IMR-90 (cell line): ENCODE measurements around the gene TCF7L1. TPM values are rescaled to one million over a fixed set of nuclear protein-coding genes. Genes with fewer than 3 reads are reported as not detected.

Experiments used
- ATAC-seq: fragments of 200-7000 bp; cut with Tn5 transposase; 2 replicates; pipeline ENCODE4 v1.9.1; 2020; ENCODE audit warnings: low read depth, mild to moderate bottlenecking, moderate library complexity
- BruUV-seq: library from RNA; stranded (reverse); fragments of 400-500 nt; replicated peaks from 2 replicates; lab custom pipeline; 2021; lab: Mats Ljungman, UMichigan
- CTCF ChIA-PET: fragments of 300-600 bp; formaldehyde crosslinking; extraction: SDS; loops from one replicate; lab custom pipeline; 2021; ENCODE audit warnings: antibody characterized with exemption; lab: Yijun Ruan, JAX
- POLR2A ChIA-PET: fragments of 300-600 bp; sonication (Branson Sonifier 250); formaldehyde crosslinking; loops from one replicate; lab custom pipeline; 2022; ENCODE audit warnings: antibody characterized with exemption; ENCODE audit not compliant: unreplicated experiment; lab: Charles Lee
- DNase-seq: peaks from one replicate; pipeline ENCODE4 v3.0.0; 2013
- H2AFZ ChIP-seq: replicated peaks from 2 replicates; pipeline ENCODE3; 2013; ENCODE audit warnings: low read length, mild to moderate bottlenecking; ENCODE audit not compliant: poor library complexity
- H2AK5ac ChIP-seq: 2 replicates; pipeline ENCODE4 v1.6.1; 2013; ENCODE audit warnings: low read depth, low read length, inconsistent platforms
- H2AK9ac ChIP-seq: replicated peaks from 2 replicates; pipeline ENCODE3; 2013; ENCODE audit warnings: mild to moderate bottlenecking, low read depth, low read length, moderate library complexity; ENCODE audit not compliant: poor library complexity
- H2BK120ac ChIP-seq: 2 replicates; pipeline ENCODE4 v1.6.1; 2013; ENCODE audit warnings: low read depth, low read length, inconsistent platforms
- H2BK15ac ChIP-seq: 3 replicates; pipeline ENCODE4 v1.6.1; 2013; ENCODE audit warnings: low read depth, low read length, inconsistent platforms
- H2BK20ac ChIP-seq: 2 replicates; pipeline ENCODE4 v1.6.1; 2013; ENCODE audit warnings: low read depth, mild to moderate bottlenecking, inconsistent platforms, low read length, moderate library complexity
- H2BK5ac ChIP-seq: 2 replicates; pipeline ENCODE4 v1.6.1; 2013; ENCODE audit warnings: mild to moderate bottlenecking, low read depth, low read length, inconsistent platforms; ENCODE audit not compliant: poor library complexity, severe bottlenecking
- H3K14ac ChIP-seq: replicated peaks from 2 replicates; pipeline ENCODE4 v1.6.1; 2013; ENCODE audit warnings: low read depth, low read length, inconsistent platforms
- H3K18ac ChIP-seq: 2 replicates; pipeline ENCODE4 v1.6.1; 2013; ENCODE audit warnings: low read depth, low read length, control low read depth
- H3K23ac ChIP-seq: 2 replicates; pipeline ENCODE4 v1.6.1; 2013; ENCODE audit warnings: low read depth, low read length, inconsistent platforms
- H3K27ac ChIP-seq: 2 replicates; pipeline ENCODE4 v1.5.1; 2013; ENCODE audit warnings: mild to moderate bottlenecking, control low read depth, low read length; ENCODE audit not compliant: insufficient read depth
- H3K27me3 ChIP-seq: 2 replicates; pipeline ENCODE4 v1.6.1; 2013; ENCODE audit warnings: low read length; ENCODE audit not compliant: control insufficient read depth, insufficient read depth
- H3K36me3 ChIP-seq: 2 replicates; pipeline ENCODE4 v1.6.1; 2013; ENCODE audit warnings: low read length, mixed read lengths; ENCODE audit not compliant: control insufficient read depth, insufficient read depth
- H3K4ac ChIP-seq: 2 replicates; pipeline ENCODE4 v1.6.1; 2013; ENCODE audit warnings: low read depth, low read length, inconsistent platforms
- H3K4me1 ChIP-seq: 2 replicates; pipeline ENCODE4 v1.6.1; 2013; ENCODE audit warnings: low read length, mixed read lengths; ENCODE audit not compliant: control insufficient read depth, insufficient read depth
- H3K4me2 ChIP-seq: 2 replicates; pipeline ENCODE4 v1.6.1; 2013; ENCODE audit warnings: low read depth, mild to moderate bottlenecking, control low read depth, low read length, moderate library complexity
- H3K4me3 ChIP-seq: 2 replicates; pipeline ENCODE4 v1.5.1; 2013; ENCODE audit warnings: low read depth, mild to moderate bottlenecking, control low read depth, low read length, moderate library complexity; ENCODE audit not compliant: insufficient read depth
- H3K56ac ChIP-seq: 2 replicates; pipeline ENCODE4 v1.6.1; 2013; ENCODE audit warnings: low read length, inconsistent platforms; ENCODE audit not compliant: insufficient read depth; ENCODE audit errors: extremely low read depth
- H3K79me1 ChIP-seq, 2 experiments: 2 replicates each; pipeline ENCODE4 v1.6.1; 2013; ENCODE audit warnings: low read length in 2 of 2, inconsistent platforms in 1 of 2, low read depth in 1 of 2
- H3K9ac ChIP-seq: 2 replicates; pipeline ENCODE4 v1.6.1; 2013; ENCODE audit warnings: low read depth, low read length, control low read depth
- H3K9me1 ChIP-seq: 2 replicates; pipeline ENCODE4 v1.6.1; 2013; ENCODE audit warnings: low read length, inconsistent platforms; ENCODE audit not compliant: insufficient read depth
- H3K9me3 ChIP-seq: 2 replicates; pipeline ENCODE4 v1.6.1; 2013; ENCODE audit warnings: low read length; ENCODE audit not compliant: control insufficient read depth, insufficient read depth
- H4K20me1 ChIP-seq: 2 replicates; pipeline ENCODE4 v1.6.1; 2013; ENCODE audit warnings: low read length, inconsistent platforms; ENCODE audit not compliant: insufficient read depth
- H4K5ac ChIP-seq: 2 replicates; pipeline ENCODE4 v1.6.1; 2013; ENCODE audit warnings: mild to moderate bottlenecking, low read depth, low read length, control low read depth
- H4K8ac ChIP-seq, 2 experiments: 2 replicates each; pipeline ENCODE4 v1.6.1; 2013; ENCODE audit warnings: low read depth in 2 of 2, low read length in 2 of 2, control low read depth in 1 of 2, inconsistent platforms in 1 of 2
- H4K91ac ChIP-seq: 2 replicates; pipeline ENCODE4 v1.6.1; 2013; ENCODE audit warnings: low read depth, low read length, inconsistent platforms; ENCODE audit not compliant: insufficient read depth
- MAFK ChIP-seq: IDR thresholded peaks from 2 replicates; pipeline ENCODE4 v1.6.1; 2012; ENCODE audit warnings: low read depth, low read length, improper control_type of control experiment
- RAD21 ChIP-seq: IDR thresholded peaks from 2 replicates; pipeline ENCODE4 v1.6.1; 2012; ENCODE audit warnings: low read length, improper control_type of control experiment
- SMC3 ChIP-seq: fragments of 150-350 bp; IDR thresholded peaks from 2 replicates; pipeline ENCODE4 v1.6.1; 2016; ENCODE audit warnings: low read depth, mild to moderate bottlenecking, antibody characterized with exemption, low read length, moderate library complexity
- WGBS, 2 experiments: methylation state at CpG; one replicate each; pipeline versions ENCODE4 v1.1.5 to v1.1.7; 2013; ENCODE audit warnings: missing lambda C conversion rate in 2 of 2; ENCODE audit not compliant: insufficient read length in 1 of 2; ENCODE audit errors: extremely low coverage in 2 of 2; 5-methylcytosine and 5-hydroxymethylcytosine counted together
- dilution Hi-C: fragments of 300-500 bp; cut with HindIII; formaldehyde crosslinking; loops from one replicate; pipeline ENCODE4 v1.14.3; 2018; ENCODE audit warnings: low sequenced_read_pairs; ENCODE audit not compliant: unreplicated experiment
- in situ Hi-C: fragments of 300-500 bp; cut with MboI; formaldehyde crosslinking; loops from 3 replicates; pipeline ENCODE4 v1.14.3; 2019; ENCODE audit warnings: low sequenced_read_pairs, inconsistent platforms, mixed read lengths
- intact Hi-C: fragments of 100-400 bp; cut with micrococcal nuclease; formaldehyde crosslinking; loops from 2 replicates; pipeline ENCODE4 v1.10.0; 2022
- polyA plus RNA-seq, 3 experiments: library from polyadenylated mRNA; depleted of rRNA; stranded (reverse); fragments of >200 nt; gene quantifications; 2 replicates each; pipeline ENCODE4 v1.2.3, GENCODE V29; 2012; ENCODE audit warnings: low replicate concordance in 1 of 3
- total RNA-seq: library from RNA; depleted of rRNA; stranded (reverse); fragments of >200 nt; gene quantifications from 2 replicates; pipeline ENCODE4 v1.2.3, GENCODE V29; 2012
- TF ChIP-seq, protein P1 (sequence below): conservative IDR thresholded peaks from 2 replicates; pipeline ENCODE4 v1.5.1; 2012; ENCODE audit warnings: mild to moderate bottlenecking, low read depth, low read length, improper control_type of control experiment

TCF7L1 gene
- total and polyA plus RNA-seq, 2 of the 4 experiments (the other 2 are of a cell fraction), result 0.72 to 11.1 TPM

DNA sequence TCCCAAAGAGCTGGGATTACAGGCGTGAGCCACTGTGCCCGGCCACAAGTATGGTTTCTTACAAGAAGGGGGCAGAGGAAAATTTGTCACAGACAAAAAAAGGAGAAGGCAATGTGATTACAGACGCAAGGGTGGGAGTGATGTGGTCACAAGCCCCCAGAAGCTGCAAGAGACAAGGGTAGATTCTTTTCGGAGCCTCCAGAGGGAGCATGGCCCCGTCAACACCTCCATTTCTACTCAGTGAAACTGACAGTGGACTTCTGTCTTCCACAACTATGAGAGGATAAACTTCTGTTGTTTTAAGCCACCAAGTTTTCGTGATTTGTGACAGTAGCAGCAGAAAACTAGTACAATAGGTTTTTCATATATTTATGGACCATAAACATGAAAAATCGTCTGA, 2.1 kb upstream of the TCF7L1 start:
- DNase-seq (peak; percentile 40), ATAC-seq (no peak)
- no peak overlapping the region for H2BK20ac ChIP-seq
- no peak overlapping the region for H4K91ac ChIP-seq
- no peaks in the 10 kb centered on the region for H3K27me3 ChIP-seq
- peaks cover 4% of the 10 kb centered on the region; the same call in 1 of the 2 replicates for H3K36me3 ChIP-seq
- H3K79me1 ChIP-seq, result peaks cover 10 to 32% of the 10 kb centered on the region in 2 experiments
- no peak overlapping the region for H3K27ac ChIP-seq
- H2BK120ac ChIP-seq, result no peak overlapping the region
- no peak overlapping the region for H3K4me3 ChIP-seq
- CTCF ChIA-PET, result interaction anchor here (1.3 kb wide), 1 partner anchor 169 kb away, joined by 3 read pairs; no protein-coding TSS in a partner anchor
- no peak overlapping the region for H2BK15ac ChIP-seq
- H4K20me1 ChIP-seq, result peaks cover 16% of the 10 kb centered on the region
- in situ Hi-C loops, result loop anchor here (5.0 kb wide), 1 partner anchor 156 kb away; no protein-coding TSS in a partner anchor
- no peak overlapping the region for H3K4me2 ChIP-seq
- H3K18ac ChIP-seq, result no peak overlapping the region
- H3K14ac ChIP-seq, result no peak overlapping the region
- WGBS, 2 experiments, result no CpG with 5 or more reads among the region's 7 CpGs
- no TSS peak for BruUV-seq
- no peak overlapping the region for H2AFZ ChIP-seq
- H3K9me1 ChIP-seq, result no peaks in the 10 kb centered on the region; the same call in 1 of the 2 replicates
- no peak overlapping the region for H2AK9ac ChIP-seq
- H3K9me3 ChIP-seq, result no peaks in the 10 kb centered on the region
- H3K23ac ChIP-seq, result no peak overlapping the region
- no peak overlapping the region for H3K9ac ChIP-seq
- peaks cover 8% of the 10 kb centered on the region; the same call in 1 of the 2 replicates for H3K4me1 ChIP-seq
- H3K56ac ChIP-seq, result no peak overlapping the region
- TF ChIP-seq, protein P1, sequence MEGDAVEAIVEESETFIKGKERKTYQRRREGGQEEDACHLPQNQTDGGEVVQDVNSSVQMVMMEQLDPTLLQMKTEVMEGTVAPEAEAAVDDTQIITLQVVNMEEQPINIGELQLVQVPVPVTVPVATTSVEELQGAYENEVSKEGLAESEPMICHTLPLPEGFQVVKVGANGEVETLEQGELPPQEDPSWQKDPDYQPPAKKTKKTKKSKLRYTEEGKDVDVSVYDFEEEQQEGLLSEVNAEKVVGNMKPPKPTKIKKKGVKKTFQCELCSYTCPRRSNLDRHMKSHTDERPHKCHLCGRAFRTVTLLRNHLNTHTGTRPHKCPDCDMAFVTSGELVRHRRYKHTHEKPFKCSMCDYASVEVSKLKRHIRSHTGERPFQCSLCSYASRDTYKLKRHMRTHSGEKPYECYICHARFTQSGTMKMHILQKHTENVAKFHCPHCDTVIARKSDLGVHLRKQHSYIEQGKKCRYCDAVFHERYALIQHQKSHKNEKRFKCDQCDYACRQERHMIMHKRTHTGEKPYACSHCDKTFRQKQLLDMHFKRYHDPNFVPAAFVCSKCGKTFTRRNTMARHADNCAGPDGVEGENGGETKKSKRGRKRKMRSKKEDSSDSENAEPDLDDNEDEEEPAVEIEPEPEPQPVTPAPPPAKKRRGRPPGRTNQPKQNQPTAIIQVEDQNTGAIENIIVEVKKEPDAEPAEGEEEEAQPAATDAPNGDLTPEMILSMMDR, result peak; percentile 53
- TF ChIP-seq SMC3, result peak; percentile 57
- no peak for TF ChIP-seq MAFK
- TF ChIP-seq RAD21, result peak; percentile 64
- H4K8ac ChIP-seq, result no peak overlapping the region
- no peak overlapping the region for H2BK5ac ChIP-seq
- POLR2A ChIA-PET, result no interaction called here
- intact Hi-C loops, result no loop called here
- no peak overlapping the region for H4K5ac ChIP-seq
- no peak overlapping the region for H3K4ac ChIP-seq
- no peak overlapping the region for H2AK5ac ChIP-seq
- dilution Hi-C loops, result no loop called here
